ENCODE data around the gene DMBX1.

The DMBX1 gene

DNA sequence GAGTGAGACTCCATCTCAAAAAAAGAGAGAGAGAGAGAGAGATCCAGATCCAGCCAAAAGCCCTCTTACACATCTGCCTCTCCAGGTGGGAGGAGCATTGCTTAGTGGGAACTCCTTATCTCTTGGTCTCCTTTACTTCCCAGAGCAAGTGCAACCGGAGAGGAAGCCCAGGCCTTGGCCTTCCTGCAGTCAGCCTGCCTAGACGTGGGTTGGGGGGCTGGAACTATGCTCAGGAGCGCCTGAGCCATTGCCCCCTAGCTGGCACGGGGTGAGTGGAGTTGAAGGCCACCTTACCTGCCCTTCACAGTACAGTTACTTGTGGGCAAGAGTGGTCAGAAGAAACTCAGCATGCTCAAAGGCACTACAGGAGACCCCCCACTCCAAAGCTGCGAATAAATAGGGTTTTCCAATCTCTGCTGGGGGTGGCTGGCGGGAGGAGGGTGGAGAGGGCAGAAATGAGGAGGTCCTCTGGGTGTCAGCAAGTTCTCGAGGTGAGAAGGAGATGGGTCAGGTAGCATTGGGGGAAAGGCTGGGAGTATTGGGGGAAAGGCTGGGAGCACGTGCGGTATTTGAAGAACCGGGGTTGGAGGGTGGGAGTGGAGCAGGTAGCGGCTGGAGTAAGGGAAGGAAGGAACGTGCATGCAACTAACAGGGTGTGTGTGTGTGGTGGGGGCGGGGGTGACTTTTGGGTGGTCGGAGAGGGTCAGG, 4.7 kb upstream of the DMBX1 start:
- DNase-seq = no peak

DNA sequence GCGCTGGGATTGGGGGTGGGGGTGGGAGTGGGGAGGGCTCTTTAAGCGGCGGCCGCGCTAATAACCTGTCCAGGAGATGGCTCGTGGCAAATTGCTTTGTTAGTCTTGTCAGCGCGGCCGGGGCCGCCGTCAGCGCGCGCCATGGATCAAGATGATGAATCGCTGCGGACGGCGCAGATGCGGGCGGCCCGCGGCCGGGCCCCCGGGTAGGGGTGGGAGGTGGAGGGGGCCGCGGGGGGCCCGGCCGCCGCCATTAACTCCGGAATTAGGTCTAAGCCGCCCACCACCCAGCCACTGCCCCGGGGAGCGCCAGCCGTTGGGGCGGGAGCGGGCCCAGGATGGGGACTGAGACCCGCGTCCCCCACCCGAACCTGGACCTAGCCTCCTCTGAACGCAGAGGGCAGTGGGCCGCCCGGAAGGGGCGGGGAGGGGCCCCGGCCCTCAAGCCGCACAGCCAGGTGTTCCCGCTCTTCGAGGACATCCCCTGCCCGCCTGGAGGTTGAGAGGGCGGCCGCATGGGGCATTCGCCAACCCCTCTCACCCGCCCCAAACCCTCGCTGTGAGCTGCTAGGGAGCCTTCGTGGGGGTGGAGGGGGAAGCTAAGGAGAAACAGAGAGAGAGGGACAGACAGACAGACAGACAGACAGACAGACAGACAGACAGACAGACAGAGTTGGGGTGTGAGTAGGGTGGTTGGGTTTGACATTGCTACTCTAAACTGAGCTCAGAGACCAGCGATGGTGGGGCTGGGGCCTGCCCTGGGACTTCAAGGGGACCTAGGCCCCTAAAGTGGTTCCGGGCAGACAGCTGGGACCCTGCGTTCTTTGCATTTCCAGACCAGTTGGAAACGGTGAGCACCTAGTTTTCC, 3.8 kb upstream of the DMBX1 start:
- DNase-seq = no peak

DNA sequence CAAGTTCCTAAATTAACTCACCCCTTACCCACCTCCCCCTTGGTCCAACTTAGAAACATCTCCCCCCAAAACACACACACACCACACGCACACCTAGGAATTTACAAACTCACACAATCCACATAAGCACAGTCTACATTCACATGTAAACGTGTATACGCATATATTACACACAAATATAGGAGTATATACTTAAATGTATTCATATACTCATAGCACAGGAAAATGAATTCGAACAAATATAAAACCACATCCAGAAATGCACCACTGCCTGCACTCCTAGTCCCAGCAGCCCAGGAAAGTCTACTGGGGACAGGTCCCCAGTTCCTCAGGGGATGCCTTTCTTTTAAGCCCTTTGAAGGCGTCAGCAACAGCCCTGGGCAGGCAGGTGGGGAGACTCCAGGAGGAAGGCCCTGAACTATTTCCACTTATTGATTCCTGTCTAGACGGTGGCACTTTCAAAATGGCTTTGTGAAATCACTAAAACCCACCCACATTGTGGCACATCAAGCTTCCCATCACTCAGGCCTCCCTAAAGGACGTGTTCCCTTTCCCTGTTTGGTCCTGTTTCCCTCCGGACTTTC, 3.1 kb upstream of the DMBX1 start:
- DNase-seq = no peak

DNA sequence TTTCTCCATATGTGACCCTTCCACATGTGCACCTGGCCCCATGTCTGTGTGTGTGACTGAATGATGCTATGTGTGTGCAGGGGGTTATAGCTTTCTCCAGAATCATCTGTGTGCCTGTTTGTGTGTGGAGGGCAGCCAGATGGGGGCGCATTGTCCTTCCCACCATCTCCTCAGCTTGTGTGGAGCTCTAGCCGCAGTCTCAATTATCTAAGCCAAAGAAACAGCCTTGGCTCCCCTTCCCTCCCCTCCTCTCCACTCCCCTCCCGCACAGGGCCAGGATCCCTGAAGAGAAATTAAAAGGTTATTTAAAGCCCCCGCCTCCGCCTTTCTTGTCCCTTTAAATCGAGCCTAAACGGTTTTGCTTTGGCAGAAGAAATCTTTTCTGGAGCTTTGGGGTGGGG, 1.8 kb upstream of the DMBX1 start:
- no peak for DNase-seq

DNA sequence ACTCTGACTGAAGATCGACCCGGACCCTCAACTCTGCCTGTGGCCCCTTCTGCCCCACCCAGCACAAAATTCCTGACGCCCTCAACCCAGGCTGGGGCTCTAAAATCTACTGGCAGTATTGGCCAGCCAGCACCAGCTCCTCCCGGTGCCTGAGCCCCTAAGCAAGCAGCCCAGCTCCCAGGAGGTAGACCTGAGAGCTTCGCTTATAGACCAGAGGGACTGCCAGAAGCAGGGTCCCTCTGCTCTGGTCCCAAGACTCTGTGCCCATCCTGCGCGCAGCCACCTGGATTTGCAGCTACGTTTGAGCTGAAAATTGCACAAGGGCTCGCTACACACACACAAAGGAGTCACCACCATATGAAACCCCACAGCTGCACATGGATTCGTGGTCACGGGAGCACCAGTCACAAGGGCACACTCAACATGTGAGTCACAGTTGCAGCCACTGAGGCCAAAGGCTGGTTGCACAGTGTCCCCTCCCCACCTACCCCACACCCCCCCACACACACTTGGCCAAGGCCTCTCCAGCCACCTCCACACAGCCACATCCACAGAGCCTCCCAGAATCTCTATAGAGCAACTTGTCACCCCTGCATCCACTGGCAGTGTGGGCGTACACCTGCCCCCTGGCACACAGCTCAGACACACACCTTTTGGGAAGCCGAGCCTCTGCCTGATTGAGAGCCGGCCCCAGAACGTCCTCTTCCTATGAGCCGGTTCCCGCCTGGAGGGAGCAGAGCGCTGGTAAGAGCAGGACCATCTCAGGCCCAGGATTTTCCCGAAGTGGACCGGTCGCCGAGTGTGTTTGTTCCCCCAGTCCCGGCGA, 1.1 kb upstream of the DMBX1 start:
- no peak for DNase-seq

DNA sequence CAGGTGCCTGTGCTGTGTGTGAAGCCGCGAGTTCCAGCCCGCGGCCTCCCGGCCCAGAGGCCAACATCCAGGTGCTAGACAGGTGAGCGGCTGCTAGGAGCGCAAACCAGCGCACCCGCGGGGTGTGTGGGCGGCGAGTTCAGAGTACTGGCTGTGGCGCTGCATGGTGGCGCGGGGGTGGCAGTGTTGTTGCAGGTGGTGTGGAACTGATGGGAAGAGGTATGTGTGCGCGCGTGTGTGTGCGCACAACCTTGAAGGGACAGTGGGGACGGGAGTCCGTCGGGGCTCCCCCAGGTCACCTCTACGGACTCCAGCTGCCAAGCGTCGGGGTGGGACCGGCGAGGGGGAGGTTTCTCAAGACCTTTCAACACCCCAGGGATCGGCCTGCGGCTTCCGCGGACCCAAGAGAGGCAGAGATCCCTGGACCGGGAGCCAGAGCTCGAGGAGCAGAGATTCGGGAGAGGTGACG, 433 bp upstream of the DMBX1 start:
- DNase-seq = no peak

DNA sequence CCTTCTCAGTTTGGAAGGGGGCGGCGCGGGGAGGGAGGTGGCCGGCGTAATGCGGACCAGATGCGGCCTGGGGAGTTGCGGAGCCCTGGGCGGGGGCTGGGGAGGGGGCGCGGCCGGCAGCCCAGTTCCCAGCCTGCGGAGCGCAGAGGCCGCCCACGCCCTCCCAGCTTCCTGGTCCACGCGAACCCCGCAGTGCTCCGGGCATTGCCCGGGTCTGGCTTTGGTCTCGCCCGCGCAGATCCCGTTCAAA, 695 bp downstream of the DMBX1 start:
- no peak for DNase-seq

DNA sequence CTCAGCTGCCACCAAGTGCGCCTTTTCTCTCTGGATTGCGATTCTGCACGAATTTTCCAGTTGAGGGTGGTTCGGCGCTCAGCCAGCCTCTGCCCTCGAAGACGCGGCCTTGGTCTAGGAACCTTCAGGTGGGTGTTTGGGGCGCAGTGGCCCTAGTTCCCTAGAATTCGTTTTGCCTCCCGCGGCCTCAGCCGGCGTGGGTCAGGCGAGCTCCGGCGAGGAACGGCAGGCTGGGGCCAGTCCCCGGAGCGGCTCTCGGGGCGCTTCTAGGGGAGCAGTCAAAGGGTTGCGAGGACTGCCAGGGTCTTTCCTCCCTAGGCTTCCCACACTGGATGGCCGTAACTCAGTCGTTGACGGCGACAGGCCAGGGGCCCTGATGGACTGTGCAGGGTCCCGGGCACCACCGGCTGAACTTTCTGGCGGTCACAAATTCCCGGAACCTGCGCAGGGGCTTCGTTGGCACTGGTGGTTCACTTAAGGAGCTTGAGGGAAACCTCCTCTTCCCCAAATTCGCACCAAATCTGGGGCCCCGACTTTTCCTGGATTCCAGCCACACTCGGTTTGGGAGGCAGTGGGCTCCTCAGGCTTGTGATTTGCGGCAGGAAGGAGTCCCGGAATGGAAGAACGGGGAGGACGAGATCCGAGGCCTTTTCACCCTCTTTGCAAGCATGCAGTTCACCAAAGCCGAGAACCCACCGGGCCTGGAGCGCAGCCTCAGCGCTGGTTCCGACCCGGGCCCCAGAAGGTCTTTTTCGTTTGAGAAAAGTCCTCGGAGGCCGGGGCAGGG, 1.2 kb downstream of the DMBX1 start:
- DNase-seq = no peak

DNA sequence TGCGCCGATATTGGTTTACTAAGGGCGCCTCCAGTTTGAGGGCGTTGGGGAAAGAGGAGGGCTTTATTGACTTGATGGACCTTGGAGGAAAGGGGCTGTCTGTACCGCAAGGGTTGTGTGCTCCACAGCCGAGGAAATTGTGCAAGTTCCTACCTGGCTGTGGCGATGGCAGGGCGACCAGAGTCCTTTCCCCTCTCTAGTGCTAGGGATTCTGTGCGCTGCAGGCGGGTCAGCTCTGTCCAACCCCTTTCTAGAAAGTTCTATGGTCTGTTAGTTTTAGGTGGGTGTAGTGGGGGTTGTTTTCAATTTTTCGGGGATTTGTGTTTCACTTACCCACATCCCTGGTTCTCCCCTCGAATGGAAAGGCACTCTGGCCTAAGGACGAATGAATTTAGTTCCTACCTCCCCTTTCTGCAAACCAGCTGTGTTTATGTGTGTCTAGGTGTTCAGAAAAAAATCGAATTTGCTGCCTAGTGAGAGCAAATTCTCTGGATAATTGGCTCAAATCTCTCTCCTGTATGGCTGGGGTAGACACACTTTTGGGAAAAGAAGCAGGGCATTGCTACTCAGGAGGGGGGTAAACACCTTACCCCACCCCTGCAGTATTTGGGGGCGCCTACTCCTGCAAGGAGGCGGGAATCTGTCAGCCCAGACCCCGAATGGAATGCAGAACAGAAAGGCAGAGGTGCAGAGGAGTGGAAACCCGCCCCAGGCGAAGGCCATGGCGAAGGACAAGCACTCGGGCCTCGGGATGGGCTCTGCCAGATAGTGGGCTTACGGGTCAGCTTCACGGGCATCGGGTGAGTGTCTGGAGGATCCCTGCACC, 2.0 kb downstream of the DMBX1 start:
- DNase-seq = no peak

DNA sequence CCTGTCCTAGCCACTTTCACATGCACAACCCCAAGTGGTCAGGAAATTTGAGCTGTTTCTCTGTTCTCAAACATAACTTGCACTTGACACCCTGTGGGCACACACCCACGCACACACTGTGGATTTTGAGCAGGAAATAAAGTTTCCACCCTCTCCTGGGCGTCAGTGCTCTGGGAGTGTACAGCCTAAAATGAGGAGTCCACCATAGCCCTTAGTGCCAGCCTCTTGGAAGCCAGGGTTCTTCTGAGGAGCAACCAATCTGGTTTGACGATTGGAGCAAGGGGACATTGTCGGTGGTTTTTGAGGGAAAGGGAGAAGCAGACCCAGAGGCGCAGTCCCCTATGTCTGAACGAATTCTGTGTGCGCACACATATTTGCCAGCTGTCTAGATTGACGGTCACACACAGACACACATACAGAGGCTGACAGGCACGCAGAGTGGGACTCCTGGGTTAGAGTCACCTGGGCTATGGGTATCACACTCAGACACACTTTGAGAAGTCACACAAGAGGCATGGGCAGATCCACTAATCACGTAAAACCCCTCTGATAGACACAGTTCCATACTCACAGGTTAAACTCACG, 2.7 kb downstream of the DMBX1 start:
- no peak for DNase-seq

DNA sequence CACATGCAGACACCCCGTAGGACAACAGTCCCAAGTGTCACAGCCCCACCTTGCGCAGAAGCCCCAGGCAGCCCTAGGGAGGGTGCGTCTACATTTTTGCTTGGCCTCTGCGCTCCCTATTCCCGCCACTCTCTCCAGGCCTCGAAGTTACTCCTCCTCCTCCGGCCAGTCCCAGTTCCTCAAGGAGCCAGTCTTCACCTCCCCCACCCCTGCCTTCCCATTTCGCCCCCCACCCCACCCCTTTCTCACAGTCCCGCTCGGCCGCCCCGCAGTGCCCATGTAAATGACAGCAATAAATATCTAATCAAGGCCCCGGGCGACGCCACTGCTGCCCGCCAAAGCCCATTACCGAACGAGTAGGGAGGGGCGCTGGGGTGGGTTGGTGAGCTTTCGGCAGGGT, 3.2 kb downstream of the DMBX1 start:
- no peak for DNase-seq

DNA sequence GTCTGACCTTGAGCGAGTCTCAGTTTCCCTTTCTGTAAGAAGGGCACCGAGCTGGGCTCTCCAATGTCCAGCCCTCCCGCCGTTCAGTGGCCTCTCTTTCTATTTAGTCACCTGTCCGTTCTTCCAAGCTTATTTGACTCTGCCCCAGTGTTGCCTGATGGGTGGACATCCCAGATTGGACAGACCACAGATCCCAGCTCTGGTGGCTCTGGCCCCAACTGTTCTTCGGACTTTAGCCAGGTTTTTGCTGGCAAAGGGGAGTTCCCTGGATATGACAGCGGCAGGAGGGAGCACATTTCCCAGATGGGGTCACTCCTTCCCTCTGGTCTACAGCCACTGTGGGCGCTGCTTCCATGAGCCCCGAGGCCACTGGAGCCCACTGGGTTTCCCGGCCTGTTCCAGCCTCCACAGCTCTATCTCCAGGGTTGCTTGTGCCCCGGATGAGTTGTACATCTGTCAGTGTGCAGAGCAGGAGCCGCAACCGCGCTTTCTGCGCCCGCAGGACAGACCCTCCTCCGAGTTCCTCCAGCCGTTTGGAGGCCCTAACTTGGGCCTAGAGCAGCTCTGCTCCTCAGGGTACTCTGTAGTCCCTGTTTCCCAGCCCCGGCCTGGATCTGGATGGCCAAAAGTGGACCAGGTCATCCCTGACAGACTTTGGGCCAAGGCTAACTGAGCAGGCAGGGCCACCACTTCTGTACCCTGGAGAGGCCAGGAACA, 3.8 kb downstream of the DMBX1 start:
- DNase-seq = no peak

DNA sequence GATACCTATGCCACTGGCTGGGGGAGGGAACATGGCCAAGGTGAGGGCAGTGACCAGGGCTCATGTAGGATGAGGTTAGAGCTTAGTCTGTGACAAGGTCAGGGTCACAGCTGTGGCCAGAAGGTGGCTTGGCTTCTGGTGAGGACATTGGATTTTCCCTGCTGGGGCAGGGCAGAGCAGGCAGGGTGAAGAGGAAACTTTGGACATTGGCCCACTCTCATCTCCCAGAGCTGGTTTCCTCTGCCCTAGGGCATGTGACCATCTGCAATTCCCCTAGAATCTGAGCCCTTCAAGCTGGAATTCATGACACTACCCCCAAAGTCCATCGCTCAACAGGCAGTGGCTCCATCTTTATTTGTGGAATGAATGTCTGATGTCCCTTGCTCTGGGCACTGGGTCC, 5.3 kb downstream of the DMBX1 start:
- no peak for DNase-seq

DNA sequence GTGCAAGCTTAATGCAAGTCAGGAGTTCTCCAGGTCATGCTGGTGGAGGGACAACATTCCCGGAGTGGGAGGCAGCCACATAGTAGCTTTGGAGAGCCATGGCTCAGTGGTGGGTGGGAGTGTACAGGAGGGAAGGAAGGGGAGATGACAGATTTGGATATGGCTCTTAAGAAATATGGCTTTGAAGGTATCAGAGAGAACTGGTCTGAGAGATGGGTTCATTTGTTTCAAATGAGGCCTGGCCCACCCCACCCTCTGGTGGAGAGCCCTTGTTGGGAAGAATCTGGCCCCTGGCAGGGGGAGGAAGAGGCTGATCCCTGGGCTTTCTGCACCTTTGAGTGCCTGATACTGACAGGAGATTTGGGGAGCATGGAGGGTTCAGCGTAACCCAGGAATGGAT, 6.1 kb downstream of the DMBX1 start:
- DNase-seq = no peak

DNA sequence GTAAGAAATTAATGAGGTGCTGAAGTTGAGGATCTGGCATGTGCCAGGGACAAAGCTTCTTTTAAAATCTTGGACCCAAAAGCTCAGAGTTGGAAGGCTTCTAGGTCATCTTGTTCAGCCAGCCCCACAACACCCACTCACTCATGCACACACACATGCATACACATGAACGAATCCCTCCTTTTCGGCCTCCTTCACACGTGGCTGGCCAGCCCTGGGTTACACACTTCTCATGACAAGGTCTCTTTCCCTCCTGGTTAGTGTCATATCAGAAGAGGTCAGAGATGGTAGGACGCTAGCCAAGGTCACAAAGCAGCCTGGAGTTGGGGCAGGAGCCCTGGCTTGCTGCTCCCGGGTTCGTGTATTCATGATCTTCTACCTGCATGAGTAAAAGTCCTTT, 6.9 kb downstream of the DMBX1 start:
- no peak for DNase-seq

DNA sequence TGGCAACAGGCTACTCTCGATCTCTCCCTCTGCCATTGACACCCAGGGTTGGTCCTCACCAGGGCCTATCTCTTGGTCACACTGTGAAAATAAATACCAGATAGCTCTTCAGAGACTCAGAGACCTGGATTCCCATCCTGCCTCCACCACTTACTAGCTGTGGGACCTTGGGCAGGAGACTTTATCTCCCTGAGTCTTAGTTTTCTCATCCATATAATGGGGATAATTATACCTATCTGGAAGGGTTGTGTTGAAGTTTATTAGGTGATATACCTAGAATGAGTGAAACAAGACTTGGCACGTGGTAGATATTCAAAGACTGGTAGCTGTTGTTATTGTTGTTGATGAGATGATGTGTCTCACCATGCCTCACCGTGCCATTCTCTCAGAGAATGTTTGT, 7.4 kb downstream of the DMBX1 start:
- no peak for DNase-seq

DNA sequence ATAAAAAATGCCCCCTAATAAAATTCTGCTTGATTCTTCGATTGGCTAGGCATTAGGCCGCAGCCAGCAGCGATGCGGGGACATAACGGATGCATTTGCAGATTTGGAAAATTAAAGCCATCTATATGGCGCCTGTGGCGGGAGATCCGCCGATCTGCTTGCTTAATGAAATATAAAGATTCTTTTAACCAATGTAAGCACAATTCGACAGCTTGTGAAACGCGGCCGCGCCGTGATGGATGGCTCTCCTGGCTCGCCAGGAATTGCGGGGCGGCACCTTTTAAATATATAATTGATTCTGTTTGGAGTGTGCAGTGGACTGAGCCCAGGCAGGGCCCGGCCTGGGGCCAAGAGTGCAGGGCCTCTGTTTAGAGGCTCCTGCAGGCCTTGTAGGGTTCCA, 8.0 kb downstream of the DMBX1 start:
- no peak for DNase-seq

DNA sequence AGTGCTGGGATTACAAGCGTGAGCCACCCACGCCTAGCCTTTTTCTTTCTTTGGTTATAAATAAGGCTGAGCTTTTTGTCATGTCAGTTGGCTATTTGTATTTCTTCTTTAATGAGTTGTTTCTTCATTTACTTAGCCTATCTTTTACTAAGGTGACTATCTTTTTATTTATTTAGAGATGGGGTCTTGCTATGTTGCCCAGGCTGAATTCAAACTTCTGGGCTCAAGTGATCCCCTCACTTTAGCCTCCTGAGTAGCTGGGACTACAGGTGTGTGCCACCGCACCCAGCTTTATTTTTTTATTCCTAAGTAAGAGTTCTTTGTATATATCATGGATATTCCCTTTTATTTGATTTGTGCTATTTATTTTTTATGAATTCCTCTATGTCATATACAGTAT, 11.9 kb downstream of the DMBX1 start:
- no peak for DNase-seq

DNA sequence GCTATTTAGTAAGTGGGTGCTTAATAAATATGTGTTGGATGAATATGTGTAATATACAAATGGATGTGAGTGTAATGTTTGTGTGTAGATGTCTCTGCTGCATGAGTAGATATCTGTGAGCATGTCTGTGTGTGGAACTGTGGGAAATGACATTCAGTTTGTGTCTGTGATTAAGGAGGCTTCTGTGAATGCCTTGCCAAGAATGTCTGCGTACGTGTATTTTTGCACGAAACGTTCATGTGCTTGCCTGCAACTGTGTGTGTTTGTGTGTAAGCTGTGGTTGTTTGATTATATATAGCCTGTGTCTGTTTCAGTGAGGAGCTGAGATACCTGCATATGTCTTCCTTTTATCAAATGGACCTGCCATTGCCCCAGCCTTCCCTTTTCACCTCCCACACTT, 13.8 kb downstream of the DMBX1 start:
- no peak for DNase-seq

DNA sequence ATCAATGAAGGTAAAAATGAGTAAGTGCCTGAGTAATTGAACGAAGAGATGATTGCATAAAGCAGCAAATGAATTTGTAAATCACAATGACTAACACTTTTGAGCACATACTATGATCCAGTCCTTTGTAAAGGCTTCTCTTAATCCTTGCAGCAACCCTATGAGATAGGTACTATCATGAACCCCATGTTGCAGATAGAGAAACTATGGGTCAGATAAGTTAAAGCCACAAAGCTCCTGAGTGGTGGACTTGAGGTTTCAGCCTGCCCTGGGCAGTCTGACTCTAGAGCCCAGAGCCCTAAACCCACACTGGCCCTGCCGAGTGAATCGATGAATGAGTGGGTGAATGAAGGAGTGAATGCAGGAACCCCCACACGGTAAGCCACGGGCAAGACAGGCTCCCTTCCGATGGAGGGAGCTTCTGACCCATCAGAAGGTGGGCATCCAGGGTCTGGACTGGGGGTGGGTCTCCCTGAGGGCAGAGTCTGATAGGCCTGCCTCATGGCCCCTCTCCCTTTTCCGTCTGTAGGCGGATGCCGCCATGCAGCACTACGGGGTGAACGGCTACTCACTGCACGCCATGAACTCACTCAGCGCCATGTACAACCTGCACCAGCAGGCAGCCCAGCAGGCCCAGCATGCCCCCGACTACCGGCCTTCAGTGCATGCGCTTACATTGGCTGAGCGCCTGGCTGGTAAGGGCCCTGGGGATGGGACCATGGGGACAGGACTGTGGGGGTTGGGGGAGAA, 17.0 kb downstream of the DMBX1 start:
- no peak for DNase-seq

Data from T1000 (cell line).